HG03571 (cell line): ENCODE results near the gene RBAK.
"Not testable (repeated sequence)": the region's sequence is repeated elsewhere in the genome, so short reads cannot be mapped to it uniquely, and the experiment has no call there.

Experiments used
- ATAC-seq: cut with Tn5 transposase; IDR thresholded peaks from one replicate; pipeline ENCODE4 v1.9.1; 2021; ENCODE audit not compliant: unreplicated experiment

RBAK gene

DNA sequence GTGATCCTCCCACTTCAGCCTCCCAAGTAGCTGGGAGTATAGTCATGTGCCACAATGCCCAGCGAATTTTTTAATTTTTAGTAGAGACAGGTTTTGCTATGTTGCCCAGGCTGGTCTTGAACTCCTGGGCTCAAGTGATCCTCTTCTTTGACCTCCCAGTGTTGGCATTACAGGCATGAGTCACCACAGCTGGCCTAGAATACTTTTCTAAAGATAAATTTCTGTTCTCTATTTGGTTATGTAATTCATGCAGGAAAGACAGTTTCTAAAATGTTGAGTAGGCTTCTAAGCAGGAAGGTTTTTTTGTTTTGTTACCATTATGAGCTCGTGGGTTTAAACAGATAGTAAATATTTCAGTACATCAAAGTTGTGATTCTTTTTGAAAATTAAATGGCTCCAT, 5.0 kb downstream of the RBAK start:
- no peak for ATAC-seq

DNA sequence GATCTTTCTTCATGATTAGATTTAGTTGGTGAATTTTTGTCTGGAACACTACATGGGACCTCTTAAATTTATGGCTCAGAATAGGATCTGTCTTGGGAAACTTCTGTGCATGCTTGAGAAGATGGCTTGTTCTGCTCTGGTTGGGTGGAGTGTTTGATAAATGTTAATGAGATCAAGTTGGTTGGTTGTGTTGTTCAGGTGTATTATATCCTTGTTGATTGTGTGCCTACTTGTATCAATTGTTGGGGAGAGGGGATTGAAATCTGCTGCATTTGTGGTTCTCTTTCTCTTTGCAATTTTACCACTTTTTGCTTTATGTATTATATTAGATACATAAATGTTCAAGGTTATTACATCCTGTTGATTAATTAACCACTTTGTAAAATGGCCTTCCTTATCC, 6.1 kb downstream of the RBAK start:
- ATAC-seq, result not testable (repeated sequence)

DNA sequence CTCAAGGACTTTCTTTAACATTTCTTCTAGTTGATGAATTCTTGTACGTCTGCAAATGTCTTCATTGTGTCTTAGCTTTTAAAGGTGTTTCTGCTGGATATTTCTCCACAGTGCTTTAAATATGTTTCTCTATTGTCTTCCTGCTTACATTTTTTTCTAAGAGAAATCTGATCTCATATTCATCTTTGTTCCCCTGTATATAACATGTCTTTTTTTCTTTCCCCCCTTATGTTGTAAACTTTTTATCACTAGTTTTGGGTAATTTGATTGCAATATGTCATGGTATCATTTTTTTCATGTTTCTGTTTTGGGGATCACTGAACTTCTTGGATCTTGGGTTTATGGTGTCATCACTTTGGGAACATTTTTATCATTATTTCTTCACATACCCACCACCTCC, 7.5 kb downstream of the RBAK start:
- no peak for ATAC-seq

DNA sequence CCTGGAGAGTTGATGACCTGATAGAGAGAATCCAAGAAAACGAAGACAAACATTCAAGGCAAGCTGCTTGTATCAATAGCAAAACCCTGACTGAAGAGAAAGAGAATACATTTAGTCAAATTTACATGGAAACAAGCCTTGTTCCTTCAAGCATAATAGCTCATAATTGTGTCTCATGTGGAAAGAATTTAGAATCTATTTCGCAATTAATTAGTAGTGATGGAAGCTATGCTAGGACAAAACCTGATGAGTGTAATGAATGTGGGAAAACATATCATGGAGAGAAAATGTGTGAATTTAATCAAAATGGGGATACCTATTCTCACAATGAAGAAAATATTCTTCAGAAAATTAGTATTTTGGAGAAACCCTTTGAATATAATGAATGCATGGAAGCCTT, 18.0 kb downstream of the RBAK start:
- no peak for ATAC-seq

DNA sequence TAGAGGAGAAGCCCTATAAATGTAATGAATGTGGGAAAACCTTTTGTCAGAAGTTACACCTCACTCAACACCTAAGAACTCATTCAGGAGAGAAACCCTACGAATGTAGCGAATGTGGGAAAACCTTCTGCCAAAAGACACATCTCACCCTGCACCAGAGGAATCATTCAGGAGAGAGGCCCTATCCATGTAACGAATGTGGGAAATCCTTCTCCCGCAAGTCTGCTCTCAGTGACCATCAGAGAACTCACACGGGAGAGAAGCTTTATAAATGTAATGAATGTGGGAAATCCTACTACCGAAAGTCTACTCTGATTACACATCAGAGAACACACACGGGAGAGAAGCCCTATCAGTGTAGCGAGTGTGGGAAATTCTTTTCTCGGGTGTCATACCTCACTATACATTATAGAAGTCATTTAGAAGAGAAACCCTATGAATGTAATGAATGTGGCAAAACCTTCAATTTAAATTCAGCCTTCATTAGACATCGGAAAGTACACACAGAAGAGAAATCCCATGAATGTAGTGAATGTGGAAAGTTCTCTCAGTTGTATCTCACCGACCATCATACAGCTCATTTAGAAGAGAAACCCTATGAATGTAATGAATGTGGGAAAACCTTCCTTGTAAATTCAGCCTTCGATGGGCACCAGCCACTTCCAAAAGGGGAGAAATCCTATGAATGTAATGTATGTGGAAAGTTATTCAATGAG, 18.9 kb downstream of the RBAK start:
- ATAC-seq, result no peak

DNA sequence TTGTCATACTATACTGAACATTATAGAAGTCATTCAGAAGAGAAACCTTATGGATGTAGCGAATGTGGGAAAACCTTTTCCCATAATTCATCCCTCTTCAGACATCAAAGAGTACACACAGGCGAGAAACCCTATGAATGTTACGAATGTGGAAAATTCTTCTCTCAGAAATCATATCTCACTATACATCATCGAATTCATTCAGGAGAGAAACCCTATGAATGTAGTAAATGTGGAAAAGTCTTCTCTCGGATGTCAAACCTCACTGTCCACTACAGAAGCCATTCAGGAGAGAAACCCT, 19.4 kb downstream of the RBAK start:
- no peak for ATAC-seq

DNA sequence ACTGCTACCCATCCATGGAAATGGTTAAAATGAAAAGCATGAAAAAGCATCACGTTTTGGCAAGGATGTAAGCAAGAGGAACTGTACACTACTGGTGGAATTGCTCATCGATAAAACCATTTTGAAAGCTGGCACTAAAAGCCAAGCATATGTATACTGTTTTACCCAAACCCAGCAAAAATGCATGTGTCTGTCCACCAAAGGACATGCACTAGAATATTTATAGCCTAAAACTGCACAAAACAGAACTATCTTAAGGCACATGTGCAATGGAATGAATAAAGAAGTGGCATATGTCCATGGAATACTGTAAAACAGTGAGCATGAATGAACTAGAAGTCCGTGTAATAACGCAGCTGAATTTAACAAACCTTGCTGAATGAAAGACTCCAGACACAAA, 22.9 kb downstream of the RBAK start:
- no peak for ATAC-seq

DNA sequence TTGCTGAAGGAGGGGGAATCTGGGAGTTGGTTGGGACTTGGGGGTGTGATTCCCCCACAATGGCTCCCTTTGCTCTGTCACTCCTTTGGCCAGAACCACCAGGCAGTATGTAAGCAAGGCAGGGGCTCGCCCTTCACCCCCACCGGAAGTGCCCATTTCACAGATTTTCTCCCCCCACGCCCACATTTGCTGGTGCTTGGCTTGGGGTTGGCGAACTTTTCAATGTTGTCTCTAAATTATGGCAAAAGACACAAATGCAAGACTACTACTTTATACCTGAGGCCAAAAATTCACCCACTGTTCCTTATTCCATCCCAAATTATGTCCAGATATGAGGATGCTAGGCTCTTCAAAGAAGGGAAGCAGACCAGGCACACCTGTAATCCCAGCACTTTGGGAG, 24.5 kb downstream of the RBAK start:
- no peak for ATAC-seq

DNA sequence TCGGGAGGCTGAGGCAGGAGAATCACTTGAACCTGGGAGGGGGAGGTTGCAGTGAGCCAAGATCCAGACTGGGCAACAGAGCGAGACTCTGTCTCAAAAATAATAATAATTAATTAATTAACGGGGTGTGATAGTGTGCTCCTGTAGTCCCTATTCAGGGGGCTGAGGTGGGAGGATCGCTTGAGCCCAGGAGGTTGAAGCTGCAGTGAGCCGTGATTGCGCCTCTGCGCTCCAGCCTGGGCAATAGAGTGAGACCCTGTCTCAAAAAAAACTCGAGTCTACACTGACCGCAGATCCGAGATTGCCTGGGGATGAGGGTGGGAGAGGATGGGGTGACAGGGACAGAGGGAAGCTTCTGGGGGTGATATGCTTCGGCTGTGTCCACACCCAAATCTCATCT, 29.5 kb downstream of the RBAK start:
- not testable (repeated sequence) for ATAC-seq

DNA sequence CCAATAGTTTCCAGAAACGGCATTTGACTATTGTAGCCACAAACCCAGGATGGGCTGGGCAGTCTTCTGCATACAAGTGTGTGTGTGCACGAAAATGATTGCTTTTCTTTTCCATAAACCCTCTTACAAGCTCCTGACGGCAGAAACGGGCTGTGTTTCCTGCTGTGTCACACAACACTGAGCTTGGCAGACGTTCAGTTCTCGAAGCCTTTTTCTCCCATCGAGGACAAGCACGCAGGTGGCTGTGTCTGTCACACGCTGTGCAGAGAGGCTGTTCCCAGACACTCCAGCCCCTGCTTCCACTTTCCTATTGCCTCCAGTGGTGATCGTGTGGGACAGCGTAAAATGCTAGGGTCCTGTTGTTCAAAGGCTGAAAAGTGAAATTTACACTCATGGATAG, 32.1 kb downstream of the RBAK start:
- no peak for ATAC-seq

DNA sequence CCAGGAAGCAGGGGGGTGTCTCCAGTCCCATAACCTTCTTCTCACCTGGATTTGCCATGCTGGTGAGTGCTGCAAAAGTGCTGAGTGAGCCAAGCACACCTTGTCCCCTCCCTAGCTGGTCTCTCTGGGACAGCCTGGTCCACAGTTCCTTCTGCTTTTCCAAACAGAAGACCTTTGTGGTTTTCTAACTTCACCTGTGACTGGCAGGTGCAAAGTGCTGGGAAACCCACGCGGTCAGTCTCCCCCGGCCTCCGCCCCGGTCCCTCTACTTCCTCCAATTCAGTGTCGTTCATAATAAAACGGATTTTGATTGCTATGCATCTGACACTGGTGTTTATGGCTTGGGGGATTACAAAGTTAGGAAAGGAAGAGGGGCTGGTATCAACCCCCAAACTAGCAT, 37.1 kb downstream of the RBAK start:
- no peak for ATAC-seq

DNA sequence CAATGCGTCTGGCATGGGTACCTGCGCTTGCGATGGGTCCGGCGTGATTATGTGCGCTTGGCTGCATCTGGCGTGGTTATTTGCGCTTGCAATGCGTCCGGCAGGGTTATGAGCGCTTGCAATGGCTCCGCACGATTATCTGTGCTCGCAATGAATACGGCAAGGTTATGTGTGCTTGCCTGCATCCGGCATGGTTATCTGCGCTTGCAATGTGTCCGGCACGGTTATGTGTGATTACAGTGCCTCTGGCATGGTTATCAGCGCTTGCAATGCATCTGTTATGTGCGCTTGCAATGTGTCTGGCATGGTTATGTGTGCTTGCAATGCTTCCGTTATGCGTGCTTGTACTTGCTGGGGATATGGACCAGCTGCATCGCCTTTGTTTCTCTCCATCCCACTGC, 37.7 kb downstream of the RBAK start:
- no peak for ATAC-seq

DNA sequence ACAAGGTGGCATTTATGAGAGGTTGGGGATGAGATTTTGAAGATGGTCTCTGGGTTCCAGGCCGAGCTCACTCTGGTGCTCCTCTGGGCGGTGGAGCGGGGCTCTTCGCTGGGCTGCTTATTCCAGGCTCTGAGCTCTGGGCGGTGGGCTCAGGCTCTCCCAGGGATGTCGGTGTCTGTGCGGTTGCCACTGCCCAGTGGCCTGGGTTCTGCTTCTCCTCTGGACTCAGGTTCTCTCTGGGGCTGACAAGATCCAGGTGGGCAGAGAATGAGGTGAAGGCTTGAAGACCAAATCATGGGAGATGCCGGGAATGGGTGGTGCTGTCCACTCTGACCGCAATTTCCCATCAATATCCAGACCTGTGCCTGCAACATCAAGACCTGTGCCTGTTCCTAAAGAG, 40.6 kb downstream of the RBAK start:
- ATAC-seq, result no peak

DNA sequence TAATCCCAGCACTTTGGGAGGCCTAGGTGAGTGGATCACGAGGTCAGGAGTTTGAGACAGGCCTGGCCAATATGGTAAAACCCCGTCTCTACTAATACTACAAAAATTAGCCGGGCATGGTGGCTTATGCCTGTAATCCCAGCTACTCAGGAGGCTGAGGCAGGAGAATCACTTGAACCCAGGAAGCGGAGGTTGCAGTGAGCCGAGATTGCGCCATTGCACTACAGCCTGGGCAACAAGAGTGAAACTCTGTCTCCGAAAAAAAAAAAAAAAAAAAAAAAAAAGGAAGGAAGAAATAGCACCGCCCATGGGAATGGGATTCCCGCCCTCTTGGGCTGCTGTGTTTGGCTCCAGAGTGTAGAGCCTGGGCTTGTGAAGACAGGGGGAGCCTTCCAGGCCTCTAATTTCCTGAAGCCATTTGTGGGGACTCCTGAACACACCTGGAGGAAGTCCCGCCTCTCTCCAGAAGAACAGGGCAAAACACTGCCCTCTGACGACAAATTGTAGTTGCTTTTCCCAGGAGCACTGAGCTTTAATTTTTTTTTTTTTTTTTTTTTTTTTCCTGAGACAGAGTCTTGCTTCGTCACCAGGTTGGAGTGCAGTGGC, 42.7 kb downstream of the RBAK start:
- ATAC-seq, result not testable (repeated sequence)

DNA sequence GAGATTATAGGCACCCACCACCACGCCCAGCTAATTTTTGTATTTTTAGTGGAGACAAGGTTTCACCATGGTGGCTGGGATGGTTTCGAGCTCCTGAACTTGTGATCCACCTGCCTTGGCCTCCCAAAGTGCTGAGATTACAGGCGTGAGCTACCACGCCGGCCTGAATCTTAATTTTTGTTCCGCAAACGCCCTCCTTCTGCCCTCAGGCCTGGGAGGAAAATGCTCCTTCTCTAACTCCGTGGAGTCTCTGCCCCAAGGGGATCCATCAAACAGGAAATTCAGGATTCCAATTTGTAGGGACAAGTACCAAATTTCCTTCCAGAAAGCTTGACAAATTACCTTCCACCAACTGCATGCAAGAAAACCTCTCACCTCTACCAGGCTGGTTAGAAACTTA, 43.2 kb downstream of the RBAK start:
- ATAC-seq, result no peak

DNA sequence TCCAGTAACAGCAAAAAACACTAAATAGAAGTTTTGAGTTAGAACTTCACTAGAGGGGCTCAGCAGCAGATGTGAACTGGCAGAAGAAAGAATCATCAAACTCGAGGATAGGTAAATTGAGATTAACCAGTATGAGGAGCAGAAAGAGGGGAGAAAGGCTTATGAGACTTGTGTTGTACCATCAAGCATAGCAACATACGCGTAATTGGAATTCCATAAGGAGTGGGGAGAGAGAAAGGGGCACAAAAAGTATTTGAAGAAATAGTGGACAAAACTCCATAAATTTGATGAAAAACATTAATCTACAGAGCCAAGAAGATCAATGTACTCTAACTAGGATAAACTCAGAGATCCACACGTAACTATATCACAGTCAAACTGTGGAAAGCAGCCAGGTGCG, 48.3 kb downstream of the RBAK start:
- no peak for ATAC-seq

DNA sequence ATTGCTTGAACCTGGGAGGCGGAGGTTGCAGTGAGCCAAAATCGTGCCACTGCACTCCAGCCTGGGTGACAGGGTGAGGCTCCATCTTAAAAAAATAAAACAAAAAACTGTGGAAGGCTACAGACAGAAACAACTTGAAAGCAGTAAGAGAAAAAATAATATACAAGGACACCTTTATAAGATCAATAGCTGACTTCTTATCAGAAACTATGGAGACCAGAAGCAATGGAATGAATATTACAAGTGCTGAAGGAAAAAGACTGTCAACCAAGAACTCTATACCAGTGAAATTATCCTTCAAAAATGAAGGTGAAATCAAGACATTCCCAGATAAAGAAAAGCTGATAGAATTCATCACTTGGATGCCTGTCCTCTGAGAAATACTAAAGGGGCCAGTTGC, 49.0 kb downstream of the RBAK start:
- ATAC-seq, result no peak

DNA sequence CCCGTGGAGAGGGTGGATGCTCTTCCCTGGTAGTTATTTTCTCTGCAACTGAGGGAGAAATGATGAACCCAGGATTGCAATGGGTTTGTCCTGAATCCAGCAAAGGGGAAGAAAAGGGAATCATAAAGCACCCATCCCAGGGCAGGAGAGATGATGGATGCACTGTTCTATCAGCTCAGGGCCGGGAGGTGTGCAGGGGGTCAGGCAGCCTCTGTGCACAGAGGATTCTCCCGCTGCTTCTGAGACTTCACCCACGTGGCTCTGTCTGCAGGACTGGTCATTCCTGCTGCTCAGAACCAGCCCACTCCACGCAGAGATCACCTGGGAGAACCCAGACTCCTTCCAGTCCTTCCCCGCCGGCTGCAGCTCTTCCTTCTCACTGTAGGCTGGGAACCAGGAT, 70.7 kb downstream of the RBAK start:
- ATAC-seq, result no peak

DNA sequence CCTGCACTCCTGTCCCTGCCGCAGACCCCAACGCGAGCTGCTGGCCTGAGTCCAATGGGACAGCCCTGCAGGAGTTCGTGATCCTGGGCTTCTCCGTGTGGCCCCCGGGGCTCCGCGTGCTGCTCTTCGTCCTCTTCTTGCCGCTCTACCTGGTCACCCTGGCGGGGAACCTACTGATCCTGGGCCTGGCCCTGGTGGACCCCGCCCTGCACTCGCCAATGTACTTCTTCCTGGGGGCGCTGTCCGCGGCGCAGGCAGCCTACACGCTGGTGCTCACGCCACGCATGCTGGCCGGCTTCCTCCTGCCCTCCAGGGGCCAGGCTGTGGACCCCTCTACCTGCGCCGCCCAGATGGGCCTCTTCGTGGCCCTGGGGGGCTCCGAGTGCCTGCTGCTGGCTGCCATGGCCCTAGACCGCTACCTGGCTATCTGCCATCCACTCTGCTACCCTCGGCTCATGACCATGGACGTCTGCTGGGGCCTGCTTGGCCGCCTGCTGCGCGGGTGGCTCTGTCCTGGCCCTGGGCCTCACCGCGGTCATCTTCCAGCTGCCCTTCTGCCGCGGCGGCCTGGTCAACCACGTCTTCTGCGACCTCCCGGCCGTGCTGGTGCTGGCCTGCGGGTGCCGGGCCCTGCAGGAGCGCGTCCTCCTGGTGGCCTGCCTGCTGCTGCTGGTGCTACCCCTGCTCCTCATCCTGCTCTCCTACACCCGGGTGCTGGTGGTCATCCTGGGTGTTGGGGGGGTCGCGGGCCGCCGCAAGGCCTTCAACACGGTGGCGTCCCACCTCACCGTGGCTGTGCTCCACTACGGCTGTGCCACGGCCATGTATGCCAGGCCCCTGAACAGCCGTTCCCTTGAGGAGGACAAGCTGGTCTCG, 71.7 kb downstream of the RBAK start:
- ATAC-seq, result no peak
